ENCODE results near the gene KPNA1. TPM values are rescaled to one million over a fixed set of nuclear protein-coding genes. Genes with fewer than 3 reads are reported as not detected.
A peak's percentile ranks its signal among the peaks of the same experiment; 100 is the strongest.
"Not testable (repeated sequence)": the region's sequence is repeated elsewhere in the genome, so short reads cannot be mapped to it uniquely, and the experiment has no call there.

The KPNA1 gene
- total and polyA plus RNA-seq, 4 donors: 10.8 to 55.2 (median 28.9) TPM

DNA sequence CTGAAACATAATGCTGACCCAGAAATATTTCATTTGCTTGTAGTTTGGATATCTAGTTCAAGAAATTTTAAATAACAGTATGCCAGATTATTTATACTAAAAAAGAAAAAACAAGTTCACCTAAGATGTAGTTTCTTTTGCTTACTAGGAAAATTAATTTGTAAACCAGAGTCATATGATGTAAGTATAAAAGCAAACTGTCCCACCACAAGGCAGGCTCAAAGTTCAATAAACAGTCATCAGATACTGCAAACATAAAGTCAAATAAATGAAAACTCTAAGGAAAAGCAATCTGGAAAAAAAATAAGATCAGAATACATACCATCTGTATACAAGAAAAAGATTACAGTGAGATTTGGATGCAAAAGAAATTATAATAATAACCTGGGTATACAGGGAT lies 58.7 kb downstream of the KPNA1 start:
- no peak overlapping the region for H3K27ac ChIP-seq (ENCODE audit: low read depth in 1 of 2, low read length in 1 of 2)
- H3K4me1 ChIP-seq (ENCODE audit: control insufficient read depth in 5 of 5, insufficient read depth in 5 of 5, low read length in 5 of 5): no peaks in the 10 kb centered on the region
- peaks cover 13 to 35% (median 21%) of the 10 kb centered on the region in 4 donors for H3K36me3 ChIP-seq (ENCODE audit: control insufficient read depth in 4 of 4, insufficient read depth in 4 of 4, low read length in 4 of 4)
- H3K27me3 ChIP-seq (ENCODE audit: control insufficient read depth in 3 of 3, insufficient read depth in 3 of 3, low read length in 2 of 3): no peaks in the 10 kb centered on the region
- no peaks in the 10 kb centered on the region for H3K9me3 ChIP-seq (ENCODE audit: control insufficient read depth in 4 of 4, insufficient read depth in 3 of 4, low read length in 3 of 4)
- DNase-seq: no peak
- H3K9ac ChIP-seq (ENCODE audit: insufficient read depth in 1 of 2, low read length in 2 of 2): no peak overlapping the region
- H3K4me3 ChIP-seq: no peak overlapping the region
- TF ChIP-seq, protein P1, sequence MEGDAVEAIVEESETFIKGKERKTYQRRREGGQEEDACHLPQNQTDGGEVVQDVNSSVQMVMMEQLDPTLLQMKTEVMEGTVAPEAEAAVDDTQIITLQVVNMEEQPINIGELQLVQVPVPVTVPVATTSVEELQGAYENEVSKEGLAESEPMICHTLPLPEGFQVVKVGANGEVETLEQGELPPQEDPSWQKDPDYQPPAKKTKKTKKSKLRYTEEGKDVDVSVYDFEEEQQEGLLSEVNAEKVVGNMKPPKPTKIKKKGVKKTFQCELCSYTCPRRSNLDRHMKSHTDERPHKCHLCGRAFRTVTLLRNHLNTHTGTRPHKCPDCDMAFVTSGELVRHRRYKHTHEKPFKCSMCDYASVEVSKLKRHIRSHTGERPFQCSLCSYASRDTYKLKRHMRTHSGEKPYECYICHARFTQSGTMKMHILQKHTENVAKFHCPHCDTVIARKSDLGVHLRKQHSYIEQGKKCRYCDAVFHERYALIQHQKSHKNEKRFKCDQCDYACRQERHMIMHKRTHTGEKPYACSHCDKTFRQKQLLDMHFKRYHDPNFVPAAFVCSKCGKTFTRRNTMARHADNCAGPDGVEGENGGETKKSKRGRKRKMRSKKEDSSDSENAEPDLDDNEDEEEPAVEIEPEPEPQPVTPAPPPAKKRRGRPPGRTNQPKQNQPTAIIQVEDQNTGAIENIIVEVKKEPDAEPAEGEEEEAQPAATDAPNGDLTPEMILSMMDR (IDR thresholded peaks at IDR 0.05; ENCODE audit: control extremely low read depth, extremely low read depth): no peak
- no peak for ATAC-seq (ENCODE audit: insufficient read depth, low FRiP score)

DNA sequence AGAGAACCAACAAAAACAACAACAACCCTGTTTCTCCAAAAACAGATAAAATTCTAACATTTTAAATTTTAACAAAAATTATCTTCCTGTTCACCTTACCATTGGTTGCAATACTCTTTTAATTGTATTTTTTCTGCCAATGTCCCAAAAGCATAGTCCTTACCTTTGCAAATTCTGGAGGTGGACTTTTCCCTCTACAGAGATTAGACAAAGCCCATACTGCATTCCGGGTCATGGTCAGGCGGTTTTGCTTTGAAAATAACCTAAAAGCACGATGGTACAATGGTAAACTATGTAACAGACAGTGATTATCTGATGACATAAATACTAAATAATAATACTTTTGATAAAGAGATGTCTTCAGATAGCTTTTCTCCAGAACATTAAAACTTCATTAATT lies 63.4 kb downstream of the KPNA1 start:
- DNase-seq: no peak
- H3K9ac ChIP-seq (ENCODE audit: insufficient read depth in 1 of 2, low read length in 2 of 2): no peak overlapping the region
- H3K4me3 ChIP-seq: no peak overlapping the region
- no peaks in the 10 kb centered on the region for H3K9me3 ChIP-seq (ENCODE audit: control insufficient read depth in 4 of 4, insufficient read depth in 3 of 4, low read length in 3 of 4)
- TF ChIP-seq, protein P1 (IDR thresholded peaks at IDR 0.05; ENCODE audit: control extremely low read depth, extremely low read depth): no peak
- H3K27ac ChIP-seq (ENCODE audit: low read depth in 1 of 2, low read length in 1 of 2): no peak overlapping the region
- peaks cover 6 to 41% (median 23%) of the 10 kb centered on the region in 4 donors for H3K36me3 ChIP-seq (ENCODE audit: control insufficient read depth in 4 of 4, insufficient read depth in 4 of 4, low read length in 4 of 4)
- H3K4me1 ChIP-seq (ENCODE audit: control insufficient read depth in 5 of 5, insufficient read depth in 5 of 5, low read length in 5 of 5): no peaks in the 10 kb centered on the region
- 91 to 96% methylated on average over 3 of the region's 3 CpGs for whole genome bisulfite sequencing, 2 donors
- no peaks in the 10 kb centered on the region for H3K27me3 ChIP-seq (ENCODE audit: control insufficient read depth in 3 of 3, insufficient read depth in 3 of 3, low read length in 2 of 3)
- ATAC-seq (ENCODE audit: insufficient read depth, low FRiP score): no peak

- not testable (repeated sequence) for H3K27me3 ChIP-seq (ENCODE audit: control insufficient read depth in 3 of 3, insufficient read depth in 3 of 3, low read length in 2 of 3); H3K9ac ChIP-seq (ENCODE audit: insufficient read depth in 1 of 2, low read length in 2 of 2); DNase-seq; H3K27ac ChIP-seq (ENCODE audit: low read depth in 1 of 2, low read length in 1 of 2); H3K9me3 ChIP-seq (ENCODE audit: control insufficient read depth in 4 of 4, insufficient read depth in 3 of 4, low read length in 3 of 4); ATAC-seq (ENCODE audit: insufficient read depth, low FRiP score); H3K4me1 ChIP-seq (ENCODE audit: control insufficient read depth in 5 of 5, insufficient read depth in 5 of 5, low read length in 5 of 5); H3K4me3 ChIP-seq
- peaks cover 6 to 46% (median 32%) of the 10 kb centered on the region in 4 donors for H3K36me3 ChIP-seq (ENCODE audit: control insufficient read depth in 4 of 4, insufficient read depth in 4 of 4, low read length in 4 of 4)
- WGBS, 2 donors: 96 to 98% methylated on average over 6 of the region's 6 CpGs
Measured at GRCh38 chr3:122448218-122448617, 66.5 kb downstream of the KPNA1 start.

DNA sequence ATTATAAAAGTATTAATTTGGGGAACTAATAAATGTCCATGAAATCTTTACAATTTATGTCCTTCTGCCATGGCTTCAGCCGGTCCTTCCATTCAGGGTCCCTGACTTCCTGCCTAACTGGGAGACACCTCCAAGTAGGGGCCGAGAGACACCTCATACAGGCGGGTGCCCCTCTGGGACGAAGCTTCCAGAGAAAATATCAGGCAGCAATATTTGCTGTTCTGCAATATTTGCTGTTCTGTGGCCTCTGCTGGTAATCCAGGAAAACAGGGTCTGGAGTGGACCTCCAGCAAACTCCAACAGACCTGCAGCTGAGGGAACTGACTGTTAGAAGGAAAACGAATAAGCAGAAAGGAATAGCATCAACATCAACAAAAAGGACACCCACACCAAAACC lies 70.2 kb downstream of the KPNA1 start:
- not testable (repeated sequence) for H3K4me3 ChIP-seq; H3K4me1 ChIP-seq (ENCODE audit: control insufficient read depth in 5 of 5, insufficient read depth in 5 of 5, low read length in 5 of 5); H3K9me3 ChIP-seq (ENCODE audit: control insufficient read depth in 4 of 4, insufficient read depth in 3 of 4, low read length in 3 of 4); H3K27me3 ChIP-seq (ENCODE audit: control insufficient read depth in 3 of 3, insufficient read depth in 3 of 3, low read length in 2 of 3); H3K27ac ChIP-seq (ENCODE audit: low read depth in 1 of 2, low read length in 1 of 2); H3K9ac ChIP-seq (ENCODE audit: insufficient read depth in 1 of 2, low read length in 2 of 2); DNase-seq; ATAC-seq (ENCODE audit: insufficient read depth, low FRiP score)
- WGBS, 2 donors: 97 to 98% methylated on average over 5 of the region's 5 CpGs
- H3K36me3 ChIP-seq (ENCODE audit: control insufficient read depth in 4 of 4, insufficient read depth in 4 of 4, low read length in 4 of 4): peaks cover 16 to 37% (median 31%) of the 10 kb centered on the region in 4 donors

- not testable (repeated sequence) for H3K9me3 ChIP-seq (ENCODE audit: control insufficient read depth in 4 of 4, insufficient read depth in 3 of 4, low read length in 3 of 4); H3K9ac ChIP-seq (ENCODE audit: insufficient read depth in 1 of 2, low read length in 2 of 2); H3K27me3 ChIP-seq (ENCODE audit: control insufficient read depth in 3 of 3, insufficient read depth in 3 of 3, low read length in 2 of 3); H3K27ac ChIP-seq (ENCODE audit: low read depth in 1 of 2, low read length in 1 of 2); H3K4me3 ChIP-seq; ATAC-seq (ENCODE audit: insufficient read depth, low FRiP score); H3K4me1 ChIP-seq (ENCODE audit: control insufficient read depth in 5 of 5, insufficient read depth in 5 of 5, low read length in 5 of 5)
- H3K36me3 ChIP-seq (ENCODE audit: control insufficient read depth in 4 of 4, insufficient read depth in 4 of 4, low read length in 4 of 4): peaks cover 18 to 33% (median 28%) of the 10 kb centered on the region in 4 donors
- DNase-seq: peak in 1 of 3 donors; percentile 3
- WGBS, 2 donors: 93 to 96% methylated on average over 11 of the region's 11 CpGs
Measured at GRCh38 chr3:122443762-122444490, 70.8 kb downstream of the KPNA1 start.

Measured in lung (tissue), 12 donors.